ENCODE data around the gene EEF1AKMT1.
"Not testable (repeated sequence)": the region's sequence is repeated elsewhere in the genome, so short reads cannot be mapped to it uniquely, and the experiment has no call there.

EEF1AKMT1 gene

GRCh38 chr13:20776751-20777150 is 3.0 kb upstream of the EEF1AKMT1 start:
- DNase-seq = no peak

GRCh38 chr13:20775961-20776360 is 2.2 kb upstream of the EEF1AKMT1 start:
- no peak for DNase-seq

GRCh38 chr13:20774746-20775145 is 985 bp upstream of the EEF1AKMT1 start:
- DNase-seq = no peak

GRCh38 chr13:20772401-20773131 is 1.2 kb downstream of the EEF1AKMT1 start:
- no peak for DNase-seq

GRCh38 chr13:20769834-20770233 is 3.9 kb downstream of the EEF1AKMT1 start:
- DNase-seq = no peak

GRCh38 chr13:20769091-20769490 is 4.7 kb downstream of the EEF1AKMT1 start:
- no peak for DNase-seq

GRCh38 chr13:20767309-20767943 is 6.3 kb downstream of the EEF1AKMT1 start:
- DNase-seq = no peak

- no peak for DNase-seq
These were observed 12.9 kb downstream of the EEF1AKMT1 start for GRCh38 chr13:20760872-20761271.

GRCh38 chr13:20754009-20754408 is 19.8 kb downstream of the EEF1AKMT1 start:
- DNase-seq = no peak

- no peak for DNase-seq
These were observed 24.4 kb downstream of the EEF1AKMT1 start for GRCh38 chr13:20749377-20749776.

- not testable (repeated sequence) for DNase-seq
These were observed 29.8 kb downstream of the EEF1AKMT1 start for GRCh38 chr13:20743830-20744404.

GRCh38 chr13:20740021-20740420 is 33.7 kb downstream of the EEF1AKMT1 start:
- DNase-seq = no peak

GRCh38 chr13:20738616-20739015 is 35.1 kb downstream of the EEF1AKMT1 start:
- no peak for DNase-seq

- no peak for DNase-seq
These were observed 43.9 kb downstream of the EEF1AKMT1 start for GRCh38 chr13:20729633-20730585.

GRCh38 chr13:20728579-20729311 is 45.0 kb downstream of the EEF1AKMT1 start:
- DNase-seq = no peak

- no peak for DNase-seq
These were observed 45.9 kb downstream of the EEF1AKMT1 start for GRCh38 chr13:20727856-20728255.

- DNase-seq = no peak
These were observed 52.1 kb downstream of the EEF1AKMT1 start for GRCh38 chr13:20721454-20722357.

- DNase-seq = no peak
These were observed 52.7 kb downstream of the EEF1AKMT1 start for GRCh38 chr13:20721058-20721453.

- no peak for DNase-seq
These were observed 53.3 kb downstream of the EEF1AKMT1 start for GRCh38 chr13:20720499-20720898.

GRCh38 chr13:20719783-20720182 is 54.0 kb downstream of the EEF1AKMT1 start:
- no peak for DNase-seq

GRCh38 chr13:20718958-20719566 is 54.7 kb downstream of the EEF1AKMT1 start:
- no peak for DNase-seq
